RKO (cell line): ENCODE data around the gene DAPK1.
"Not testable (repeated sequence)": the region's sequence is repeated elsewhere in the genome, so short reads cannot be mapped to it uniquely, and the experiment has no call there.

Experiments
- DNase-seq: peaks from one replicate; pipeline ENCODE4 v3.0.0-alpha.2; 2016; ENCODE audit warnings: low spot score

DAPK1 gene

GRCh38 chr9:87545858-87546257 lies 48.2 kb downstream of the DAPK1 start:
- DNase-seq: no peak

GRCh38 chr9:87546704-87547103 lies 49.0 kb downstream of the DAPK1 start:
- DNase-seq: no peak

GRCh38 chr9:87547671-87548081 lies 50.0 kb downstream of the DAPK1 start:
- peak; percentile 38 for DNase-seq

GRCh38 chr9:87548159-87548558 lies 50.5 kb downstream of the DAPK1 start:
- no peak for DNase-seq

GRCh38 chr9:87549088-87549487 lies 51.4 kb downstream of the DAPK1 start:
- DNase-seq: not testable (repeated sequence)

- no peak for DNase-seq
Observed at GRCh38 chr9:87549791-87550190, 52.1 kb downstream of the DAPK1 start.

GRCh38 chr9:87550253-87550954 lies 52.7 kb downstream of the DAPK1 start:
- no peak for DNase-seq

- DNase-seq: no peak
Observed at GRCh38 chr9:87551772-87552217, 54.1 kb downstream of the DAPK1 start.

- no peak for DNase-seq
Observed at GRCh38 chr9:87554171-87554910, 56.7 kb downstream of the DAPK1 start.

GRCh38 chr9:87554976-87555375 lies 57.3 kb downstream of the DAPK1 start:
- DNase-seq: no peak

- DNase-seq: no peak
Observed at GRCh38 chr9:87556039-87556438, 58.4 kb downstream of the DAPK1 start.

GRCh38 chr9:87556821-87557220 lies 59.2 kb downstream of the DAPK1 start:
- no peak for DNase-seq

GRCh38 chr9:87557996-87558395 lies 60.3 kb downstream of the DAPK1 start:
- DNase-seq: no peak

- DNase-seq: no peak
Observed at GRCh38 chr9:87558606-87559190, 61.0 kb downstream of the DAPK1 start.

GRCh38 chr9:87562062-87562461 lies 64.4 kb downstream of the DAPK1 start:
- no peak for DNase-seq

GRCh38 chr9:87562530-87563170 lies 65.0 kb downstream of the DAPK1 start:
- DNase-seq: no peak

- DNase-seq: peak; percentile 43
Observed at GRCh38 chr9:87564111-87564510, 66.4 kb downstream of the DAPK1 start.

GRCh38 chr9:87564791-87565241 lies 67.1 kb downstream of the DAPK1 start:
- no peak for DNase-seq

- DNase-seq: no peak
Observed at GRCh38 chr9:87567001-87567400, 69.3 kb downstream of the DAPK1 start.

GRCh38 chr9:87567571-87567970 lies 69.9 kb downstream of the DAPK1 start:
- DNase-seq: no peak

- no peak for DNase-seq
Observed at GRCh38 chr9:87567983-87568382, 70.3 kb downstream of the DAPK1 start.

- DNase-seq: no peak
Observed at GRCh38 chr9:87568401-87568800, 70.7 kb downstream of the DAPK1 start.
